K562 (cell line): ENCODE results near the gene COMMD10. TPM values are rescaled to one million over a fixed set of nuclear protein-coding genes. Genes with fewer than 3 reads are reported as not detected.

ENCODE experiments used
- ATAC-seq: fragments of 200-7000 bp; cut with Tn5 transposase; 3 replicates; pipeline ENCODE4 v1.9.1; 2020; ENCODE audit warnings: moderate library complexity
- BruUV-seq: library from RNA; stranded (reverse); fragments of 400-500 nt; replicated peaks from 2 replicates; lab custom pipeline; 2021; lab: Mats Ljungman, UMichigan
- CTCF ChIA-PET: fragments of 300-600 bp; formaldehyde crosslinking; extraction: SDS; loops from one replicate; lab custom pipeline; 2021; ENCODE audit warnings: low intra/inter-chr PET ratio; lab: Yijun Ruan, JAX
- POLR2A ChIA-PET: fragments of 300-600, 350-650 bp; sonication (Branson Sonifier 250); formaldehyde crosslinking; extraction: SDS; loops from one replicate; lab custom pipeline; 2021; ENCODE audit warnings: antibody characterized with exemption, inconsistent platforms; lab: Yijun Ruan, JAX
- DNase-seq, 4 experiments: peaks; one replicate each; pipeline versions ENCODE4 v3.0.0 to v3.0.0-alpha.2; 2011 to 2018; ENCODE audit warnings: low spot score in 3 of 4, mixed read lengths in 3 of 4; ENCODE audit errors: extremely low read depth in 1 of 4
- FAIRE-seq: peaks from 2 replicates; lab custom pipeline; 2011; peaks lifted over from hg19 to GRCh38; lab: Jason Lieb, UNC
- H2AFZ ChIP-seq: 2 replicates; pipeline ENCODE4 v1.6.0; 2011; ENCODE audit warnings: low read depth, low read length, control low read depth, inconsistent platforms
- H3K27ac ChIP-seq: fragments of 200-600 bp; 3 replicates; pipeline ENCODE4 v1.8.0; 2011; ENCODE audit warnings: low read depth, mild to moderate bottlenecking, control low read depth, inconsistent platforms, low read length, moderate library complexity, mixed read lengths; ENCODE audit errors: extremely low read depth
- H3K27me3 ChIP-seq, 2 experiments: fragments of 300-600 bp in 1 of 2; 2 replicates in 1 of 2; 3 replicates in 1 of 2; pipeline versions ENCODE4 v1.6.0 to v1.8.0; 2011; ENCODE audit warnings: inconsistent platforms in 2 of 2, low read length in 2 of 2, mild to moderate bottlenecking in 1 of 2, mixed read lengths in 1 of 2, moderate library complexity in 1 of 2; ENCODE audit not compliant: control insufficient read depth in 2 of 2, insufficient read depth in 2 of 2
- H3K36me3 ChIP-seq: fragments of 300-600 bp; 3 replicates; pipeline ENCODE4 v1.8.0; 2011; ENCODE audit warnings: mild to moderate bottlenecking, low read length, inconsistent platforms; ENCODE audit not compliant: control insufficient read depth, insufficient read depth
- H3K4me1 ChIP-seq, 2 experiments: fragments of 200-600 bp in 1 of 2; replicated peaks in 1 of 2; 2 replicates in 1 of 2; 3 replicates in 1 of 2; pipeline versions ENCODE4 v1.5.1 to v1.8.0; 2011; ENCODE audit warnings: inconsistent platforms in 2 of 2, low read length in 2 of 2, mild to moderate bottlenecking in 1 of 2, mixed read lengths in 1 of 2, moderate library complexity in 1 of 2; ENCODE audit not compliant: control insufficient read depth in 2 of 2, insufficient read depth in 2 of 2
- H3K4me2 ChIP-seq: 2 replicates; pipeline ENCODE4 v1.6.1; 2011; ENCODE audit warnings: low read length, control low read depth, inconsistent platforms, mixed read lengths; ENCODE audit not compliant: insufficient read depth
- H3K4me3 ChIP-seq: fragments of 200-600 bp; sonication (generic), shearing (Covaris generic); 2 replicates; pipeline ENCODE4 v1.5.1; 2016; ENCODE audit warnings: control low read depth, inconsistent platforms
- H3K79me2 ChIP-seq: fragments of 200-600 bp; 3 replicates; pipeline ENCODE4 v1.8.0; 2011; ENCODE audit warnings: low read length, inconsistent platforms; ENCODE audit not compliant: control insufficient read depth, insufficient read depth
- H3K9ac ChIP-seq, 2 experiments: 2 replicates each; pipeline versions ENCODE4 v1.6.0 to v1.6.1; 2011; ENCODE audit warnings: low read depth in 2 of 2, low read length in 2 of 2, control low read depth in 1 of 2, inconsistent platforms in 1 of 2, mild to moderate bottlenecking in 1 of 2, mixed read lengths in 1 of 2; ENCODE audit not compliant: insufficient read depth in 1 of 2
- H3K9me1 ChIP-seq: one replicate; pipeline ENCODE4 v1.6.0; 2011; ENCODE audit warnings: inconsistent platforms, mild to moderate bottlenecking, low read length, moderate library complexity; ENCODE audit not compliant: control insufficient read depth, insufficient read depth
- H3K9me3 ChIP-seq: replicated peaks from 2 replicates; pipeline ENCODE4 v1.5.1; 2011; ENCODE audit warnings: low read depth, low read length, inconsistent platforms; ENCODE audit not compliant: control insufficient read depth, insufficient read depth
- H4K20me1 ChIP-seq: replicated peaks from 2 replicates; pipeline ENCODE4 v1.6.1; 2011; ENCODE audit warnings: low read length, inconsistent platforms, mixed read lengths; ENCODE audit not compliant: control insufficient read depth, insufficient read depth
- CHD4 ChIP-seq: fragments of 200-600 bp; sonication (generic); IDR thresholded peaks from 3 replicates; pipeline ENCODE4 v1.6.1; 2012; ENCODE audit warnings: low read depth, mild to moderate bottlenecking, mixed read lengths, low read length, inconsistent platforms; ENCODE audit not compliant: insufficient read depth, insufficient replicate concordance, poor library complexity, severe bottlenecking
- KLF10 ChIP-seq: fragments of 250-450 bp; sonication (Bioruptor Pico); IDR thresholded peaks from 2 replicates; pipeline ENCODE4 v1.6.1; 2021; ENCODE audit warnings: matching md5 sums
- MTA1 ChIP-seq: fragments of 450-650 bp; IDR thresholded peaks from 2 replicates; pipeline ENCODE4 v1.6.1; 2017; ENCODE audit warnings: borderline replicate concordance
- SRSF1 ChIP-seq: fragments of 200-400 bp; formaldehyde crosslinking; IDR thresholded peaks from 2 replicates; pipeline ENCODE4 v1.6.1; 2017; ENCODE audit warnings: mild to moderate bottlenecking, low read depth, low read length, moderate library complexity
- WGBS: fragments of 100-300 bp; shearing (Covaris generic); methylation state at CpG from one replicate; pipeline ENCODE4 v1.1.6; 2016; ENCODE audit warnings: low coverage, mixed read lengths; ENCODE audit not compliant: insufficient coverage; ENCODE audit errors: missing lambda C conversion rate; 5-methylcytosine and 5-hydroxymethylcytosine counted together
- in situ Hi-C: fragments of 300-500 bp; cut with MboI; formaldehyde crosslinking; loops from 4 replicates; pipeline ENCODE4 v1.15.0; 2018; ENCODE audit warnings: inconsistent platforms, mixed read lengths
- intact Hi-C: fragments of 100-400 bp; cut with micrococcal nuclease; formaldehyde crosslinking; loops from 2 replicates; pipeline ENCODE4 v1.14.2; 2022
- polyA plus RNA-seq, 8 experiments: library from polyadenylated mRNA; depleted of rRNA in 4 of 8; stranded (reverse) in 5 of 8; unstranded in 3 of 8; fragments of >200 nt; fragmentation: Nextera tagmentation in 2 of 8; fragmentation: Illumina TruSeq in 1 of 8; extraction: Ambion mirVana in 2 of 8; extraction: Trizol in 1 of 8; gene quantifications; 2 replicates each; pipeline versions ENCODE4 v1.2.1 to v1.2.3, GENCODE V29; 2011 to 2014; ENCODE audit warnings: inconsistent platforms in 1 of 8, missing spikeins in 1 of 8
- total RNA-seq, 7 experiments: library from RNA; depleted of rRNA in 6 of 7; stranded (reverse); fragments of >200 nt in 6 of 7; fragmentation: Illumina TruSeq in 2 of 7; extraction: Trizol in 2 of 7; gene quantifications; 2 replicates each; pipeline versions ENCODE4 v1.2.1 to v1.2.3, GENCODE V29; 2011 to 2021; ENCODE audit warnings: low replicate concordance in 1 of 7

COMMD10 gene
- total and polyA plus RNA-seq, 9 of the 15 experiments (the other 6 are each of a cell fraction or from before 2014, with no cell fraction given) = 17.9 to 101 (median 28.0) TPM

- TF ChIP-seq CHD4 = no peak
- no peak for TF ChIP-seq SRSF1
- no peak for TF ChIP-seq KLF10 (CRISPR knock-in tag)
- no peak for TF ChIP-seq MTA1
- intact Hi-C loops (loop anchor here (10.0 kb wide), 1 partner anchor 89 kb away; no protein-coding TSS in a partner anchor), in situ Hi-C loops (no loop called here)
- no peak overlapping the region for H3K27ac ChIP-seq
- no peaks in the 10 kb centered on the region for H3K36me3 ChIP-seq
- 0% methylated on average over 3 of the region's 3 CpGs for WGBS
- no peak overlapping the region for H3K4me2 ChIP-seq
- CTCF ChIA-PET = no interaction called here
- no peak overlapping the region for H3K9ac ChIP-seq
- DNase-seq (no peak), ATAC-seq (no peak), FAIRE-seq (no peak)
- BruUV-seq = no TSS peak
- no peaks in the 10 kb centered on the region for H4K20me1 ChIP-seq
- no peak overlapping the region for H3K4me3 ChIP-seq
- H3K27me3 ChIP-seq = peaks cover 0 to 8% of the 10 kb centered on the region in 2 experiments; a peak in 3 of 5 replicates
- POLR2A ChIA-PET = interaction anchor here (0.6 kb wide), 1 partner anchor 10 kb away, joined by 3 read pairs; no protein-coding TSS in a partner anchor
- H3K9me3 ChIP-seq = no peaks in the 10 kb centered on the region; the same call in 1 of the 2 replicates
- H2AFZ ChIP-seq = no peak overlapping the region
- H3K9me1 ChIP-seq = no peaks in the 10 kb centered on the region
- H3K4me1 ChIP-seq = no peaks in the 10 kb centered on the region
- H3K79me2 ChIP-seq = no peaks in the 10 kb centered on the region
Observed at GRCh38 chr5:116063950-116064349, 20.9 kb upstream of the COMMD10 start.
